ENCODE measurements around the gene NTRK1. TPM values are rescaled to one million over a fixed set of nuclear protein-coding genes. Genes with fewer than 3 reads are reported as not detected.

The NTRK1 gene
- total and polyA plus RNA-seq, 2 donors (not counting 1 experiment from before 2014, with no cell fraction given), result not detected

- H3K27ac Mint-ChIP-seq, result no peak overlapping the region
- no peaks in the 10 kb centered on the region for H3K9me3 ChIP-seq (ENCODE audit: control extremely low read depth in 1 of 3, control insufficient read depth in 2 of 3, insufficient read depth in 1 of 3, low read length in 2 of 3)
- no peaks in the 10 kb centered on the region for H3K4me1 Mint-ChIP-seq
- no peaks in the 10 kb centered on the region for H3K79me2 ChIP-seq (ENCODE audit: control insufficient read depth, insufficient read depth, low read length)
- no peak overlapping the region for H3K4me2 ChIP-seq (replicated peaks; ENCODE audit: low read depth, low read length, poor library complexity, severe bottlenecking)
- 86% methylated on average over 7 of the region's 9 CpGs for WGBS (ENCODE audit: insufficient coverage)
- DNase-seq, result no peak
- no peak overlapping the region for H3K27ac ChIP-seq (ENCODE audit: low read length in 2 of 2)
- H3K27me3 ChIP-seq (replicated peaks in 1 of 4; ENCODE audit: control extremely low read depth in 1 of 4, control insufficient read depth in 3 of 4, insufficient read depth in 4 of 4, low read length in 3 of 4), result peaks cover 0 to 32% (median 2%) of the 10 kb centered on the region in 4 experiments
- no peaks in the 10 kb centered on the region for H3K4me1 ChIP-seq (ENCODE audit: control insufficient read depth in 2 of 2, insufficient read depth in 2 of 2, low read length in 2 of 2)
- CTCF ChIA-PET, result no interaction called here
- H3K36me3 ChIP-seq (replicated peaks in 1 of 2; ENCODE audit: control extremely low read depth in 1 of 2, control insufficient read depth in 1 of 2, extremely low read depth in 1 of 2, insufficient read depth in 2 of 2, low read length in 1 of 2), result no peaks in the 10 kb centered on the region
- TF ChIP-seq EZH2 (IDR thresholded peaks at IDR 0.05; ENCODE audit: borderline replicate concordance, insufficient read depth, low read depth, low read length, poor library complexity, severe bottlenecking) (no peak), CTCF (IDR thresholded peaks at IDR 0.05) (no peak)
- no peak overlapping the region for H2AFZ ChIP-seq (ENCODE audit: insufficient read depth, low read depth, low read length, poor library complexity, severe bottlenecking)
- H3K9me3 Mint-ChIP-seq (ENCODE audit: insufficient read depth), result no peaks in the 10 kb centered on the region
- intact Hi-C loops (cut with micrococcal nuclease), result no loop called here
- no peak overlapping the region for H3K4me3 Mint-ChIP-seq
- H4K20me1 ChIP-seq (ENCODE audit: control insufficient read depth, insufficient read depth, low read length, poor library complexity, severe bottlenecking), result no peaks in the 10 kb centered on the region
- H3K9ac ChIP-seq (ENCODE audit: low read length), result no peak overlapping the region
- H3K27me3 Mint-ChIP-seq, result peaks cover 35% of the 10 kb centered on the region
- no peak for ATAC-seq (ENCODE audit: low read depth)
- no peak overlapping the region for H3K4me3 ChIP-seq (ENCODE audit: control extremely low read depth in 1 of 5, extremely low read depth in 1 of 5, insufficient read depth in 1 of 5, low read depth in 2 of 5, low read length in 4 of 5)
- POLR2A ChIA-PET, result no interaction called here
Observed at GRCh38 chr1:156869455-156869854, 8.8 kb downstream of the NTRK1 start.

DNA sequence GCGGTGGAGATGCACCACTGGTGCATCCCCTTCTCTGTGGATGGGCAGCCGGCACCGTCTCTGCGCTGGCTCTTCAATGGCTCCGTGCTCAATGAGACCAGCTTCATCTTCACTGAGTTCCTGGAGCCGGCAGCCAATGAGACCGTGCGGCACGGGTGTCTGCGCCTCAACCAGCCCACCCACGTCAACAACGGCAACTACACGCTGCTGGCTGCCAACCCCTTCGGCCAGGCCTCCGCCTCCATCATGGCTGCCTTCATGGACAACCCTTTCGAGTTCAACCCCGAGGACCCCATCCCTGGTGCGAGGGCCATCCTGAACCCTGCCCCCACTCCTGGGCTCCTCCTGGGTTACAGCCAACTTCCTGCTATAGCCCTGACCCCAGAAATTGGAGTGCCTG is 13.0 kb downstream of the NTRK1 start:
- intact Hi-C loops (cut with micrococcal nuclease), result no loop called here
- no peaks in the 10 kb centered on the region for H3K9me3 ChIP-seq (ENCODE audit: control extremely low read depth in 1 of 3, control insufficient read depth in 2 of 3, insufficient read depth in 1 of 3, low read length in 2 of 3)
- no peaks in the 10 kb centered on the region for H3K4me1 ChIP-seq (ENCODE audit: control insufficient read depth in 2 of 2, insufficient read depth in 2 of 2, low read length in 2 of 2)
- Mint-ChIP-seq H3K27ac (no peak overlapping the region), H3K4me1 (no peaks in the 10 kb centered on the region), H3K27me3 (peaks cover 31% of the 10 kb centered on the region), H3K4me3 (no peak overlapping the region), H3K9me3 (ENCODE audit: insufficient read depth) (no peaks in the 10 kb centered on the region)
- H3K4me3 ChIP-seq (ENCODE audit: control extremely low read depth in 1 of 5, extremely low read depth in 1 of 5, insufficient read depth in 1 of 5, low read depth in 2 of 5, low read length in 4 of 5), result no peak overlapping the region
- peaks cover 0 to 21% (median 0%) of the 10 kb centered on the region in 4 experiments for H3K27me3 ChIP-seq (replicated peaks in 1 of 4; ENCODE audit: control extremely low read depth in 1 of 4, control insufficient read depth in 3 of 4, insufficient read depth in 4 of 4, low read length in 3 of 4)
- H3K79me2 ChIP-seq (ENCODE audit: control insufficient read depth, insufficient read depth, low read length), result no peaks in the 10 kb centered on the region
- no peak overlapping the region for H3K9ac ChIP-seq (ENCODE audit: low read length)
- ChIA-PET POLR2A (no interaction called here), CTCF (interaction anchor here (1.5 kb wide), 1 partner anchor 12 kb away, joined by 3 read pairs; no protein-coding TSS in a partner anchor)
- DNase-seq, result no peak
- no peak overlapping the region for H3K4me2 ChIP-seq (replicated peaks; ENCODE audit: low read depth, low read length, poor library complexity, severe bottlenecking)
- H3K36me3 ChIP-seq (replicated peaks in 1 of 2; ENCODE audit: control extremely low read depth in 1 of 2, control insufficient read depth in 1 of 2, extremely low read depth in 1 of 2, insufficient read depth in 2 of 2, low read length in 1 of 2), result no peaks in the 10 kb centered on the region
- H4K20me1 ChIP-seq (ENCODE audit: control insufficient read depth, insufficient read depth, low read length, poor library complexity, severe bottlenecking), result no peaks in the 10 kb centered on the region
- TF ChIP-seq CTCF (IDR thresholded peaks at IDR 0.05), result no peak
- no peak for TF ChIP-seq EZH2 (IDR thresholded peaks at IDR 0.05; ENCODE audit: borderline replicate concordance, insufficient read depth, low read depth, low read length, poor library complexity, severe bottlenecking)
- WGBS (ENCODE audit: insufficient coverage), result 96% methylated on average over 18 of the region's 18 CpGs
- ATAC-seq (ENCODE audit: low read depth), result no peak
- no peak overlapping the region for H3K27ac ChIP-seq (ENCODE audit: low read length in 2 of 2)
- H2AFZ ChIP-seq (ENCODE audit: insufficient read depth, low read depth, low read length, poor library complexity, severe bottlenecking), result no peak overlapping the region

Measured in B cell (primary cell).